Prostate gland (tissue), 2 donors: ENCODE results near the gene RNPEP. TPM values are rescaled to one million over a fixed set of nuclear protein-coding genes. Genes with fewer than 3 reads are reported as not detected.

Source experiments
- DNase-seq: peaks from one replicate; pipeline ENCODE4 v3.0.0-alpha.2; 2019; ENCODE audit warnings: low spot score
- H3K27ac ChIP-seq, 2 donors: fragments of 200-600 bp; sonication (generic); 2 replicates each; pipeline ENCODE4 v1.5.1; 2017 to 2019
- H3K27me3 ChIP-seq: fragments of 200-600 bp; sonication (generic); replicated peaks from 2 replicates; pipeline ENCODE4 v1.5.1; 2019; ENCODE audit not compliant: insufficient read depth
- H3K36me3 ChIP-seq, 2 donors: fragments of 200-600 bp; sonication (generic); 1 replicate in 1 of 2; 2 replicates in 1 of 2; pipeline versions ENCODE4 v1.5.1 to v1.8.1; 2017 to 2019
- H3K4me1 ChIP-seq: fragments of 200-600 bp; sonication (generic); replicated peaks from 2 replicates; pipeline ENCODE4 v1.5.1; 2019
- H3K4me3 ChIP-seq, 2 donors: fragments of 200-600 bp; sonication (generic); 2 replicates each; pipeline ENCODE4 v1.5.1; 2017 to 2019
- H3K9me3 ChIP-seq: fragments of 200-600 bp; sonication (generic); 2 replicates; pipeline ENCODE4 v1.5.1; 2017
- CTCF ChIP-seq, 4 experiments: fragments of 200-600 bp in 2 of 4; fragments of 450-650 bp in 2 of 4; sonication (generic) in 2 of 4; IDR thresholded peaks; 1 replicate in 3 of 4; 2 replicates in 1 of 4; pipeline ENCODE4 v1.5.1; 2016 to 2019; ENCODE audit warnings: antibody characterized with exemption in 4 of 4, mild to moderate bottlenecking in 2 of 4, moderate library complexity in 2 of 4
- POLR2A ChIP-seq: fragments of 450-650 bp; IDR thresholded peaks from one replicate; pipeline ENCODE4 v1.6.1; 2016; ENCODE audit warnings: antibody characterized with exemption, mild to moderate bottlenecking
- POLR2AphosphoS5 ChIP-seq: sonication (generic); formaldehyde crosslinking; IDR thresholded peaks from one replicate; pipeline ENCODE4 v1.6.1; 2017; ENCODE audit warnings: antibody characterized with exemption
- WGBS: methylation state at CpG from one replicate; pipeline ENCODE4 v1.1.5; 2018; 5-methylcytosine and 5-hydroxymethylcytosine counted together
- intact Hi-C: fragments of 100-400 bp; cut with DNase I; formaldehyde crosslinking; loops from one replicate; pipeline ENCODE4 v1.14.2; 2022
- total RNA-seq, 2 donors: library from RNA; depleted of rRNA; stranded (reverse); fragments of >200 nt; gene quantifications; one replicate each; pipeline ENCODE4 v1.1.0, GENCODE V29; 2016

The RNPEP gene
- total RNA-seq, 2 donors from 2014 or later, result 70.4 to 104 TPM

GRCh38 chr1:202007805-202008489, 25.5 kb downstream of the RNPEP start:
- intact Hi-C loops, result no loop called here
- peaks cover 13% of the 10 kb centered on the region for H3K4me1 ChIP-seq
- peak; percentile 85 for DNase-seq
- peak overlapping the region in 1 of 2 donors; percentile 5 for H3K4me3 ChIP-seq
- no peaks in the 10 kb centered on the region for H3K27me3 ChIP-seq
- H3K9me3 ChIP-seq, result no peaks in the 10 kb centered on the region
- WGBS, result 19% methylated on average over 11 of the region's 11 CpGs
- no peak for TF ChIP-seq CTCF (IDR thresholded peaks at IDR 0.05)
- TF ChIP-seq POLR2AphosphoS5, result peak; percentile 83
- H3K36me3 ChIP-seq, result peaks cover 6 to 9% of the 10 kb centered on the region in 2 donors
- peak overlapping the region; percentile 70 to 91 for H3K27ac ChIP-seq

- peaks cover 13% of the 10 kb centered on the region for H3K4me1 ChIP-seq
- TF ChIP-seq CTCF (IDR thresholded peaks at IDR 0.05) (peak; percentile 79 to 96 (median 96)), POLR2A (no peak), POLR2AphosphoS5 (peak; percentile 76)
- no peaks in the 10 kb centered on the region for H3K9me3 ChIP-seq
- 9% methylated on average over 11 of the region's 11 CpGs for WGBS
- peak overlapping the region in 1 of 2 donors; percentile 52 for H3K4me3 ChIP-seq
- H3K27ac ChIP-seq, result peak overlapping the region; percentile 91
- no peaks in the 10 kb centered on the region for H3K27me3 ChIP-seq
- DNase-seq, result peak; percentile 90
- intact Hi-C loops, result loop anchor here (1.0 to 10.0 kb wide), 2 partner anchors 105 to 126 kb away; no protein-coding TSS in a partner anchor
- H3K36me3 ChIP-seq, result peaks cover 2 to 3% of the 10 kb centered on the region in 2 donors
These were observed 27.1 kb downstream of the RNPEP start for GRCh38 chr1:202009326-202010179.

- Histone ChIP-seq H3K4me3 (peak within 1 kb of the TSS; percentile 45 to 52), H3K4me1 (peaks cover 13% of the 10 kb centered on the region), H3K36me3 (no peaks in the 10 kb centered on the region), H3K9me3 (no peaks in the 10 kb centered on the region), H3K27ac (peak within 1 kb of the TSS; percentile 91), H3K27me3 (no peaks in the 10 kb centered on the region)
- WGBS, result 33% methylated on average over 24 of the region's 24 CpGs
- peak; percentile 94 for TF ChIP-seq POLR2A
- peak; percentile 96 for TF ChIP-seq POLR2AphosphoS5
- TF ChIP-seq CTCF (IDR thresholded peaks at IDR 0.05), result peak in 2 of 4 experiments; percentile 25 to 36
- DNase-seq, result peak; percentile 97
- intact Hi-C loops, result loop anchor here (10.0 kb wide), 1 partner anchor 104 kb away; no protein-coding TSS in a partner anchor
These were observed 27.9 kb downstream of the RNPEP start, which contains the start of gene ELF3 for GRCh38 chr1:202010180-202011015. Gene ELF3, plus strand, starts transcription at chr1:202010587. Its CDS starts 550 bp downstream, at chr1:202011137.

GRCh38 chr1:202011994-202012393, 29.5 kb downstream of the RNPEP start:
- H3K4me1 ChIP-seq, result peaks cover 18% of the 10 kb centered on the region
- no peaks in the 10 kb centered on the region for H3K36me3 ChIP-seq
- no peaks in the 10 kb centered on the region for H3K27me3 ChIP-seq
- TF ChIP-seq POLR2A, result peak; percentile 4
- no peak for TF ChIP-seq CTCF (IDR thresholded peaks at IDR 0.05)
- TF ChIP-seq POLR2AphosphoS5, result no peak
- WGBS, result 88% methylated on average over 11 of the region's 11 CpGs
- H3K4me3 ChIP-seq, result peak overlapping the region; percentile 45 to 52
- H3K27ac ChIP-seq, result peak overlapping the region; percentile 91
- intact Hi-C loops, result loop anchor here (10.0 kb wide), 1 partner anchor 103 kb away; no protein-coding TSS in a partner anchor
- H3K9me3 ChIP-seq, result no peaks in the 10 kb centered on the region
- DNase-seq, result no peak
